Epidermal melanocyte (primary cell): ENCODE data around the gene ATOH1.

Experiments used
- DNase-seq: peaks from one replicate; pipeline ENCODE4 v3.0.0; 2011; ENCODE audit warnings: low spot score; ENCODE audit not compliant: insufficient read length

The ATOH1 gene

GRCh38 chr4:93834249-93835066 is 5.9 kb downstream of the ATOH1 start:
- no peak for DNase-seq

- no peak for DNase-seq
Observed at GRCh38 chr4:93835929-93836328, 7.4 kb downstream of the ATOH1 start.

GRCh38 chr4:93839704-93840103 is 11.2 kb downstream of the ATOH1 start:
- no peak for DNase-seq

- no peak for DNase-seq
Observed at GRCh38 chr4:93841803-93842345, 13.3 kb downstream of the ATOH1 start.

- no peak for DNase-seq
Observed at GRCh38 chr4:93842601-93843252, 14.2 kb downstream of the ATOH1 start.

GRCh38 chr4:93843772-93844171 is 15.2 kb downstream of the ATOH1 start:
- no peak for DNase-seq

GRCh38 chr4:93852680-93853079 is 24.1 kb downstream of the ATOH1 start:
- no peak for DNase-seq

- DNase-seq: no peak
Observed at GRCh38 chr4:93855926-93856325, 27.4 kb downstream of the ATOH1 start.

GRCh38 chr4:93865650-93866049 is 37.1 kb downstream of the ATOH1 start:
- DNase-seq: no peak

GRCh38 chr4:93867416-93868001 is 39.0 kb downstream of the ATOH1 start:
- no peak for DNase-seq

GRCh38 chr4:93870876-93871458 is 42.4 kb downstream of the ATOH1 start:
- no peak for DNase-seq

- DNase-seq: no peak
Observed at GRCh38 chr4:93876754-93877153, 48.2 kb downstream of the ATOH1 start.

GRCh38 chr4:93878566-93878965 is 50.0 kb downstream of the ATOH1 start:
- DNase-seq: no peak

GRCh38 chr4:93879919-93880318 is 51.4 kb downstream of the ATOH1 start:
- no peak for DNase-seq
